NCI-H526 (cell line): ENCODE measurements around the gene GLB1L.
"Not testable (repeated sequence)": the region's sequence is repeated elsewhere in the genome, so short reads cannot be mapped to it uniquely, and the experiment has no call there.

ENCODE experiments used
- DNase-seq, 2 experiments: peaks; one replicate each; lab custom pipeline; 2025; lab: John Stamatoyannopoulos, UW

The GLB1L gene

GRCh38 chr2:219245148-219245898 lies at the start of gene GLB1L, which contains the start of gene STK16:
Gene GLB1L, minus strand, starts transcription at chr2:219245444. Its CDS starts 1,871 bp downstream, at chr2:219243573.
Gene STK16, plus strand, starts transcription at chr2:219245479. Its CDS starts 521 bp downstream, at chr2:219246000.
- DNase-seq, result peak; percentile 76 to 93

GRCh38 chr2:219294356-219295351 lies 49.4 kb upstream of the GLB1L start:
- DNase-seq, result peak; percentile 70 to 94

GRCh38 chr2:219293736-219294231 lies 48.5 kb upstream of the GLB1L start:
- DNase-seq, result no peak

- DNase-seq, result no peak
Measured at GRCh38 chr2:219292616-219293015, 47.4 kb upstream of the GLB1L start.

GRCh38 chr2:219291910-219292490 lies 46.8 kb upstream of the GLB1L start:
- DNase-seq, result no peak

GRCh38 chr2:219291394-219291793 lies 46.1 kb upstream of the GLB1L start:
- DNase-seq, result no peak

GRCh38 chr2:219290381-219291171 lies 45.3 kb upstream of the GLB1L start:
- DNase-seq, result no peak

- DNase-seq, result no peak
Measured at GRCh38 chr2:219289537-219290361, 44.5 kb upstream of the GLB1L start.

GRCh38 chr2:219289195-219289536 lies 43.9 kb upstream of the GLB1L start:
- no peak for DNase-seq

- DNase-seq, result no peak
Measured at GRCh38 chr2:219287580-219288265, 42.5 kb upstream of the GLB1L start.

- not testable (repeated sequence) for DNase-seq
Measured at GRCh38 chr2:219287116-219287440, 41.8 kb upstream of the GLB1L start.

- DNase-seq, result no peak
Measured at GRCh38 chr2:219286436-219287115, 41.3 kb upstream of the GLB1L start.

- DNase-seq, result peak in 1 of 2 experiments; percentile 57
Measured at GRCh38 chr2:219285894-219286425, 40.7 kb upstream of the GLB1L start.

- DNase-seq, result no peak
Measured at GRCh38 chr2:219285373-219285735, 40.1 kb upstream of the GLB1L start.

- no peak for DNase-seq
Measured at GRCh38 chr2:219284501-219285372, 39.5 kb upstream of the GLB1L start.

- no peak for DNase-seq
Measured at GRCh38 chr2:219282943-219283581, 37.8 kb upstream of the GLB1L start.

- DNase-seq, result no peak
Measured at GRCh38 chr2:219282375-219282774, 37.1 kb upstream of the GLB1L start.

GRCh38 chr2:219281588-219281987 lies 36.3 kb upstream of the GLB1L start:
- no peak for DNase-seq
